Stimulated activated CD8-positive, alpha-beta memory T cell treated with anti-CD3 and anti-CD28 coated beads, Interleukin-7, amount 100 ng/mL, for 1 hour (primary cell): ENCODE results near the gene AK6.
A peak's percentile ranks its signal among the peaks of the same experiment; 100 is the strongest.
"Not testable (repeated sequence)": the region's sequence is repeated elsewhere in the genome, so short reads cannot be mapped to it uniquely, and the experiment has no call there.

ENCODE experiments used
- DNase-seq, 2 donors: peaks; one replicate each; pipeline ENCODE4 v3.0.0-alpha.2; 2020; ENCODE audit warnings: low read depth in 2 of 2

Gene AK6

GRCh38 chr5:69369340-69370121 is at the start of gene AK6, which contains the start of the genes RAD17 and TAF9:
AK6 (minus strand) TSS chr5:69369520; CDS start chr5:69369490, 30 bp downstream.
RAD17 (plus strand) TSS chr5:69369818; CDS start chr5:69372209, 2,391 bp downstream.
TAF9 (minus strand) TSS chr5:69369520; CDS start chr5:69365737, 3,783 bp downstream.
- peak; percentile 70 to 78 for DNase-seq

- no peak for DNase-seq
These were observed 49.2 kb upstream of the AK6 start for GRCh38 chr5:69418554-69418953.

GRCh38 chr5:69416699-69417098 is 47.4 kb upstream of the AK6 start:
- no peak for DNase-seq

GRCh38 chr5:69416180-69416579 is 46.9 kb upstream of the AK6 start:
- no peak for DNase-seq

- no peak for DNase-seq
These were observed 46.3 kb upstream of the AK6 start for GRCh38 chr5:69415584-69415958.

- peak in 1 of 2 donors; percentile 2 for DNase-seq
These were observed 45.7 kb upstream of the AK6 start, which contains the start of gene MARVELD2 for GRCh38 chr5:69414885-69415583. MARVELD2 (plus strand) TSS chr5:69415116; CDS start chr5:69419386, 4,270 bp downstream.

- no peak for DNase-seq
These were observed 35.5 kb upstream of the AK6 start for GRCh38 chr5:69404659-69405330.

- DNase-seq, result no peak
These were observed 9.1 kb upstream of the AK6 start for GRCh38 chr5:69378376-69378775.

- DNase-seq, result no peak
These were observed 5.7 kb upstream of the AK6 start for GRCh38 chr5:69374911-69375446.

GRCh38 chr5:69372394-69372793 is 3.1 kb upstream of the AK6 start:
- no peak for DNase-seq

- not testable (repeated sequence) for DNase-seq
These were observed 1.0 kb upstream of the AK6 start for GRCh38 chr5:69370335-69370734.

GRCh38 chr5:69368458-69369339 is 621 bp downstream of the AK6 start:
- no peak for DNase-seq

GRCh38 chr5:69367697-69368279 is 1.5 kb downstream of the AK6 start:
- no peak for DNase-seq

- no peak for DNase-seq
These were observed 4.5 kb downstream of the AK6 start for GRCh38 chr5:69364850-69365249.

GRCh38 chr5:69364414-69364813 is 4.9 kb downstream of the AK6 start:
- DNase-seq, result no peak

- DNase-seq, result no peak
These were observed 8.9 kb downstream of the AK6 start for GRCh38 chr5:69360442-69360841.

- DNase-seq, result no peak
These were observed 9.6 kb downstream of the AK6 start for GRCh38 chr5:69359699-69360098.

- no peak for DNase-seq
These were observed 18.7 kb downstream of the AK6 start for GRCh38 chr5:69350664-69351063.

- no peak for DNase-seq
These were observed 26.2 kb downstream of the AK6 start for GRCh38 chr5:69343083-69343482.

GRCh38 chr5:69341520-69342161 is 27.7 kb downstream of the AK6 start:
- no peak for DNase-seq
